ENCODE data around the gene OSBPL6. TPM values are rescaled to one million over a fixed set of nuclear protein-coding genes. Genes with fewer than 3 reads are reported as not detected.

Gene OSBPL6
- polyA plus RNA-seq, 4 donors: 5.3 to 6.3 (median 5.7) TPM

GRCh38 chr2:178234648-178235047, 40.3 kb downstream of the OSBPL6 start:
- no peak for DNase-seq (ENCODE audit: low read depth in 4 of 4, low spot score in 3 of 4)

GRCh38 chr2:178237488-178238153, 43.3 kb downstream of the OSBPL6 start:
- DNase-seq (ENCODE audit: low read depth in 4 of 4, low spot score in 3 of 4): no peak

GRCh38 chr2:178238154-178238521, 43.8 kb downstream of the OSBPL6 start:
- no peak for DNase-seq (ENCODE audit: low read depth in 4 of 4, low spot score in 3 of 4)

- no peak for DNase-seq (ENCODE audit: low read depth in 4 of 4, low spot score in 3 of 4)
These were observed 44.4 kb downstream of the OSBPL6 start for GRCh38 chr2:178238750-178239149.

GRCh38 chr2:178241844-178242551, 47.7 kb downstream of the OSBPL6 start:
- peak in 3 of 4 donors; percentile 25 to 49 (median 27) for DNase-seq (ENCODE audit: low read depth in 4 of 4, low spot score in 3 of 4)

- no peak for DNase-seq (ENCODE audit: low read depth in 4 of 4, low spot score in 3 of 4)
These were observed 48.2 kb downstream of the OSBPL6 start for GRCh38 chr2:178242552-178242883.

GRCh38 chr2:178243961-178244360, 49.6 kb downstream of the OSBPL6 start:
- no peak for DNase-seq (ENCODE audit: low read depth in 4 of 4, low spot score in 3 of 4)

GRCh38 chr2:178244777-178245176, 50.5 kb downstream of the OSBPL6 start:
- no peak for DNase-seq (ENCODE audit: low read depth in 4 of 4, low spot score in 3 of 4)

GRCh38 chr2:178246696-178247095, 52.4 kb downstream of the OSBPL6 start:
- no peak for DNase-seq (ENCODE audit: low read depth in 4 of 4, low spot score in 3 of 4)

- DNase-seq (ENCODE audit: low read depth in 4 of 4, low spot score in 3 of 4): no peak
These were observed 52.9 kb downstream of the OSBPL6 start for GRCh38 chr2:178247250-178247649.

- no peak for DNase-seq (ENCODE audit: low read depth in 4 of 4, low spot score in 3 of 4)
These were observed 56.1 kb downstream of the OSBPL6 start for GRCh38 chr2:178250429-178250828.

GRCh38 chr2:178251151-178251955, 57.0 kb downstream of the OSBPL6 start:
- DNase-seq (ENCODE audit: low read depth in 4 of 4, low spot score in 3 of 4): no peak

GRCh38 chr2:178256382-178257042, 62.2 kb downstream of the OSBPL6 start:
- no peak for DNase-seq (ENCODE audit: low read depth in 4 of 4, low spot score in 3 of 4)

- no peak for DNase-seq (ENCODE audit: low read depth in 4 of 4, low spot score in 3 of 4)
These were observed 62.8 kb downstream of the OSBPL6 start for GRCh38 chr2:178257127-178257526.

- no peak for DNase-seq (ENCODE audit: low read depth in 4 of 4, low spot score in 3 of 4)
These were observed 64.6 kb downstream of the OSBPL6 start for GRCh38 chr2:178258916-178259315.

GRCh38 chr2:178263159-178263860, 69.0 kb downstream of the OSBPL6 start:
- DNase-seq (ENCODE audit: low read depth in 4 of 4, low spot score in 3 of 4): no peak

GRCh38 chr2:178264211-178264610, 69.9 kb downstream of the OSBPL6 start:
- DNase-seq (ENCODE audit: low read depth in 4 of 4, low spot score in 3 of 4): no peak

- DNase-seq (ENCODE audit: low read depth in 4 of 4, low spot score in 3 of 4): no peak
These were observed 71.5 kb downstream of the OSBPL6 start for GRCh38 chr2:178265851-178266250.

- DNase-seq (ENCODE audit: low read depth in 4 of 4, low spot score in 3 of 4): no peak
These were observed 72.1 kb downstream of the OSBPL6 start for GRCh38 chr2:178266445-178266844.

GRCh38 chr2:178267660-178268059, 73.3 kb downstream of the OSBPL6 start:
- DNase-seq (ENCODE audit: low read depth in 4 of 4, low spot score in 3 of 4): no peak
